Thymus (tissue), 11 donors: ENCODE results near the gene FRMD3. TPM values are rescaled to one million over a fixed set of nuclear protein-coding genes. Genes with fewer than 3 reads are reported as not detected.

Experiments used
- DNase-seq, 9 donors: peaks; one replicate each; pipeline ENCODE4 v3.0.0-alpha.2; 2013; ENCODE audit warnings: low spot score in 9 of 9, low read depth in 6 of 9, missing footprints in 1 of 9
- H3K27ac ChIP-seq, 2 donors: one replicate each; pipeline ENCODE4 v1.5.1; 2013; ENCODE audit warnings: control low read depth in 1 of 2, low read depth in 1 of 2, low read length in 1 of 2, mild to moderate bottlenecking in 1 of 2, moderate library complexity in 1 of 2
- H3K27me3 ChIP-seq, 2 donors: one replicate each; pipeline ENCODE4 v1.5.1; 2013; ENCODE audit warnings: low read length in 1 of 2; ENCODE audit not compliant: control insufficient read depth in 2 of 2, insufficient read depth in 1 of 2
- H3K36me3 ChIP-seq, 2 donors: one replicate each; pipeline ENCODE4 v1.5.1; 2013; ENCODE audit warnings: low read length in 1 of 2, mild to moderate bottlenecking in 1 of 2, moderate library complexity in 1 of 2; ENCODE audit not compliant: control insufficient read depth in 2 of 2, insufficient read depth in 2 of 2
- H3K4me1 ChIP-seq, 2 donors: one replicate each; pipeline ENCODE4 v1.5.1; 2013; ENCODE audit warnings: low read length in 2 of 2; ENCODE audit not compliant: control insufficient read depth in 2 of 2, insufficient read depth in 2 of 2
- H3K4me3 ChIP-seq, 2 donors: one replicate each; pipeline ENCODE4 v1.5.1; 2013; ENCODE audit warnings: low read length in 2 of 2, control low read depth in 1 of 2, mild to moderate bottlenecking in 1 of 2
- H3K9me3 ChIP-seq, 2 donors: one replicate each; pipeline ENCODE4 v1.5.1; 2013; ENCODE audit warnings: low read length in 1 of 2, mild to moderate bottlenecking in 1 of 2; ENCODE audit not compliant: control insufficient read depth in 2 of 2, insufficient read depth in 1 of 2
- WGBS: extraction: QIAGEN DNeasy Blood & Tissue Kit; methylation state at CpG from one replicate; pipeline ENCODE4 v1.1.7; 2013; 5-methylcytosine and 5-hydroxymethylcytosine counted together
- polyA plus RNA-seq: library from polyadenylated mRNA; stranded (reverse); fragments of 200-250 nt; gene quantifications from one replicate; pipeline ENCODE4 v1.2.3, GENCODE V29; 2013
- total RNA-seq: library from RNA; stranded (reverse); fragments of 120-200 nt; gene quantifications from one replicate; pipeline ENCODE4 v1.2.4, GENCODE V29; 2013
- donor health status: healthy.

Gene FRMD3
- total and polyA plus RNA-seq, 2 donors: 0.94 to 1.3 TPM

DNA sequence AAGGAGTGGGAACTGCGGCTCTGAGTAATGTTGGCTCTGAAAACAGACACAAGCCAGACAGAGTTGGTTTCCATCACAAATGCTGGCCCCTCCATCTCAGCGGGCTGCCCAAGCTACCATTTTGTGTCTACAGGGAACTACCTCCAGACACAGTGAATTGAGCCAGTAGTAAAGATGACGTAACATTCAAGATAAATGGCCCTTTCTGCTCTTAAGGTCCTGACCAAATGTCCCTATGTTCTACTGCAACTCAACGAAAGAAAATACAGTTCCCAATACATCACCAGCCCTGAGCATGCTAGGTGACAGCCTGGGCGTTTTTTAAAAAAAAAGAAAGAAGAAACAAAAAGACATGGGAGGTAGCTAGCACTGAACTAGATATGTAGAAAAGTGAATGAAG is 247.5 kb downstream of the FRMD3 start:
- no peak for DNase-seq
- H3K36me3 ChIP-seq: no peaks in the 10 kb centered on the region

DNA sequence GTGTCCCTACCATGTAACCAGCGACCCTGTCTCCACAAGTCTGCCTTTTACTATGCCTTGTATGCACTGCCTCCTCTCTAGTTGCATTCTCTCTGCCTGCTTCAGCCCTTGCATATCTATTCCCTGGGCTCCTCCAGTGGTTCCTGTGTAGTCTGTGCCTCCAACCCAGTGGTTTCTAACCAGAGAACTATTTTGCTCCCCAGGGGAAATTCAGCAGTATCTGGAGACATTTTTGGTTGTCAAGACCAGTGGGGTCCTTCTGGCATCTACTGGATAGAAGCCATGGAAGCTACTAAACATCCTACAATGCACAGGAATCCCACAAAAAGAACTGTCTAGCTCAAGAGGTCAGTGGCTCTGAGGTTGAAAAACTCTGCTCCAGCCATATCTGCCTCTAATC is 251.2 kb downstream of the FRMD3 start:
- WGBS: 81% methylated on average over 1 of the region's 1 CpG
- no peaks in the 10 kb centered on the region for H3K27me3 ChIP-seq

More for the DNA sequence above, 247.5 kb downstream of the FRMD3 start:
- Histone ChIP-seq H3K9me3 (no peaks in the 10 kb centered on the region), H3K27me3 (no peaks in the 10 kb centered on the region), H3K4me3 (no peak overlapping the region), H3K27ac (no peak overlapping the region), H3K4me1 (no peaks in the 10 kb centered on the region)
- 78% methylated on average over 5 of the region's 5 CpGs for WGBS

DNA sequence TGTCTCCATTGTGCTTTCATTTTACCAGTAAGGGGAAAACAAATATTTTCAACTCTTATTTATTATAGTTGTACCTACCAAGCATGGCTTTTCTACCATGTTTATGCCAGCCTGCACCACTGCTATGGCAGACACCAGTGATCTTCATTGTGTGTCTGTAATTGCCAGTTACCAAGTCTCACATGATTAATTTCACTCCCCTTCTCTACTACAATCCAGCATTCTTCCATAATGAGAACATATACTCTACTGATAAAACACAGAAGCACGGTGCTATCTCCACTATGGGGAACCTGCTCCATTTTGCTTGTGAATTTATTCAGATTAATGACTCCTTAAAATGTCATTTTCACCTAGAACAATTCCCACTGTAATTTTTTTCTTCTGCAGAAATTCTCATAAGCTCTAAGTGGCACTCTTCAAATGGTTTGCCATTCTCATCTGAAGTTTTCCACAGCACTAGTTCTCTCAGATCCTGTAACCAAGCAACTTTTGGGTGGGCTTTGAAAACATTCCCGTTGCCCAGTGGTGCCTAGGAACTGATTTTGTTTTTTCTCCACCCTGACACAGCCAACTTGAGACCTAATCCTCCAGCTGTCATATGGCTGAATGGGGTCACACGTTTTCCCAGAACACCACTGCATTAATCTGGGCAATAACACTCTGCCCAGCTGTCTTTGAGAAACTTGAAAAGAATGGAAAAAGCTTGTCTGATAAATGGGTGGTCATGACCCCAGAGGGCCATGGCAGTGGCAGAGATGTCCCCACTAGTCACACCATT is 252.6 kb downstream of the FRMD3 start:
- H3K27ac ChIP-seq: no peak overlapping the region
- no peaks in the 10 kb centered on the region for H3K9me3 ChIP-seq

More for the DNA sequence above, 251.2 kb downstream of the FRMD3 start:
- Histone ChIP-seq H3K4me1 (no peaks in the 10 kb centered on the region), H3K27ac (no peak overlapping the region), H3K4me3 (no peak overlapping the region), H3K9me3 (no peaks in the 10 kb centered on the region), H3K36me3 (no peaks in the 10 kb centered on the region)
- no peak for DNase-seq

DNA sequence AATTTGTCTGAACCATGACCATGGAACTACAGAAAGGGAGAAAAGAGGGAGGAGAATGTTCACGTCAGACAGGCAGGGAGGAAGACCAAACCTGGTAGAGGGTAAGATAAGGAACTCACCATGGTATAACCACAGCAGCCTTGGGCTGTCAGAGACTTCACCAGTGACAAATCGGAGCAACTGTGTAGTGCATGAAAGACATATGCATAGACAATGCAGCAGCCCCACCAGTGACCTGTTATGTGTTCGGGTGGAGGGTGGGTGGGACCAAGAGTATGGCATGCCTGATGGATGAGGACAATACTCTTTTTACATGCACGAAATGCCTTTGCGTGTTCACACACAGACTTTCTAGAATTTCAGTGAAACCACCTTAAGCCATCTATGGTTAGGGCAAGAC is 253.5 kb downstream of the FRMD3 start:
- no peak overlapping the region for H3K27ac ChIP-seq
- no peaks in the 10 kb centered on the region for H3K4me1 ChIP-seq
- no peak overlapping the region for H3K4me3 ChIP-seq
- no peaks in the 10 kb centered on the region for H3K36me3 ChIP-seq
- 76% methylated on average over 5 of the region's 5 CpGs for WGBS
- H3K27me3 ChIP-seq: no peaks in the 10 kb centered on the region
- no peaks in the 10 kb centered on the region for H3K9me3 ChIP-seq
- no peak for DNase-seq

More for the DNA sequence above, 252.6 kb downstream of the FRMD3 start:
- H3K36me3 ChIP-seq: no peaks in the 10 kb centered on the region
- no peaks in the 10 kb centered on the region for H3K27me3 ChIP-seq
- H3K4me1 ChIP-seq: no peaks in the 10 kb centered on the region
- no peak overlapping the region for H3K4me3 ChIP-seq
- WGBS: 84% methylated on average over 3 of the region's 3 CpGs
- DNase-seq: no peak

DNA sequence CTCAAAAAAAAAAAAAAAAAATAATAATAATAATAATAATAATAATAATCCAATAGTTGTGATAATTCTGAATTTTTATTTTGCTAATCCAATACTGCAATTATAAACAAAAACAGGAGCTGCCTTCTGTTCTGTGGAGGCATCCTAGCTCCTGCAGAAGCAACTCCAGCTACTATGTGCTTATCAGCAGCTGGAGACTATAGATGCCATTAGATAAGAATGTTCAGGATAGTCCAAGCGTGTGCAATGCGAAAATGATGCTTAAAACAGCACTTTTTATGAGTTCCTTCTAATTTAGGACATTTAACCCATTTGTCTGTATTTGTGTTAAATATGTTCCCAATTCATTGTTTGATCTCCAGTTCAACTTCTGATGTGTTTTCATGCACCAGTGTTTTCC is 254.7 kb downstream of the FRMD3 start:
- Histone ChIP-seq H3K27me3 (no peaks in the 10 kb centered on the region), H3K9me3 (no peaks in the 10 kb centered on the region), H3K27ac (no peak overlapping the region), H3K4me1 (no peaks in the 10 kb centered on the region), H3K4me3 (no peak overlapping the region), H3K36me3 (no peaks in the 10 kb centered on the region)
- WGBS: 95% methylated on average over 2 of the region's 2 CpGs
- no peak for DNase-seq

DNA sequence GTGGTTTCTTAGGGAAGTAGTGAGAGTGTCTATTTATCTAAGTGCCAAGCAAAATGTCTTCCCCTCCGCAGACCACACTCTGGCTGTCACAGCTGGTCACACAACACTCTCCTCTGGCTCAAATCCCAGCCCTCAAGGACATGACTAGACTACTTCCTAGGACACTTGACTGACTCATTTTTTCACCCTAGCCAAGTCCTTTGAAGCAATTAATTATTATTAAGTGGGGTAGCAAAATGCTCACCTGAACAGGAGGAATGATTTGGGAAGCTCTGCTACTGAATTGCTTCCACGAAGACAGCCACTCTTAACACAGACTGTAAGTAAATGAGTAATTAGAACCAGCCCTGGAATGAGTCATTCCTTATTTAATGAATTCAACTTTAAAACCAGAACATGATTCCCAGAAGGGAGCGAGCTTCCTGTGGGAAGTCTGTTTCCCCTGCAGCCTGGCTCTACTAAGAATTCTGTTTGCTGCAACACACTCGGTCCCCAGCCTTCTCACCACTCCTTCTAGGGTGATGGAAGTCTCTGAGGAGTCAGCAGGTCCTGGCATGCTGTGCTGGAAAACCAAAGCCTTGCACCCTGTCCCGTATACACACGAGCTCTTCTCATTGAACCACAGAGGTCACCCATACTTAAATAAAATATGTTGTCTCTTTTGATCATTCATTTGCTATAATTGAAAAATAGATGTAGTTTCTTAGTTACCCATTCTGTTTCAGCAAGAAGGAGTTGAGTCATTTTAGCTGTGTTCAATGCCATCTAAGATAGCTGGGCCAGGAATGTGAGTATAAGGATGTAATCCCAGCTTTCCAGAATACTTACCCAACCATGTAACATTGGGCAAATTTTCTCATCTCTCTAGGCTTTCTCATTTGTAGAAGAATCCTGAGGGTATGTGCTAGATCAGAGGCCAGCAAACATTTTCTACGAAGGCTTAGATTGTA is 256.6 kb downstream of the FRMD3 start:
- Histone ChIP-seq H3K9me3 (no peaks in the 10 kb centered on the region), H3K4me3 (no peak overlapping the region), H3K4me1 (no peaks in the 10 kb centered on the region), H3K27me3 (no peaks in the 10 kb centered on the region), H3K36me3 (no peaks in the 10 kb centered on the region), H3K27ac (no peak overlapping the region)
- no peak for DNase-seq
- WGBS: 50% methylated on average over 7 of the region's 7 CpGs

DNA sequence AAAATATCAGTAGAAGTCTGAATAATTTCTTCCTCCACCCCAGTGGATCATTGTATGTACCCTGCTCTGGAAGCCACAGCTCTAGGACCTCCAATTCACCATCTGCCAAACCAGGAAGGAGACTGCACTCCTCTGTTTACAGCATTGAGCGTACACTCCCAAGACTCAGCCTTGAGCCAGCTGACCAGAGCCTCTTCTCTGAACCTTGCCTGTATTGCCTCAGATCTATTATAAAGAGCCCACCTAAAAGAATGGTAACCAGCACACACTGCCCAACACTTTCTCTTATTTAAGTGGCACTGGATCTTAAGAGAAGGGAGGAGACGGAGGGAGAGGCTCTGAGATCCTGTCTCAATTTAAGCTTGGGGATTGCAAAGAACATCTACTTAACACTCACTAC is 257.4 kb downstream of the FRMD3 start:
- Histone ChIP-seq H3K4me3 (no peak overlapping the region), H3K36me3 (no peaks in the 10 kb centered on the region), H3K9me3 (no peaks in the 10 kb centered on the region), H3K27me3 (no peaks in the 10 kb centered on the region), H3K4me1 (no peaks in the 10 kb centered on the region), H3K27ac (no peak overlapping the region)
- DNase-seq: no peak
- 51% methylated on average over 2 of the region's 2 CpGs for WGBS

DNA sequence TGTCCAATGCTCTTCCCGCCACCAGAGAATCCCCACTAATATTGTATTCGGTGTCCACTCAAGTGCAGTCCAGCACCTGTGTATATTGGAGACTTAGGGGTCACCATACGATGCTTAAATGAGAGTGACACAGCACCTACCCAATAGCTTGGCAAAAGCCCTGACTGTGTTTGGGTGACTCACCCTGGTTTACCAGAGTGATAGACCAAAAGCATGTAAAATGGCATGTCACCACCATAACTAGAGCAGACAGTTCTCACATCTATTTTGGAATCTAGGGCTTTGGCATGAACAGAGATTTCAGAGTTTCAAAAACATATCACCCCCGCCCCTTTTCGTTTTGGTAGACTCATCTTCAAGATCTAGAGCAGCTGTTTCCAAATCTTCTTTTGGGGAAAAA is 257.9 kb downstream of the FRMD3 start:
- no peaks in the 10 kb centered on the region for H3K9me3 ChIP-seq
- no peak overlapping the region for H3K4me3 ChIP-seq
- H3K4me1 ChIP-seq: no peaks in the 10 kb centered on the region
- 95% methylated on average over 5 of the region's 5 CpGs for WGBS
- DNase-seq: no peak
- no peak overlapping the region for H3K27ac ChIP-seq
- no peaks in the 10 kb centered on the region for H3K36me3 ChIP-seq
- no peaks in the 10 kb centered on the region for H3K27me3 ChIP-seq

DNA sequence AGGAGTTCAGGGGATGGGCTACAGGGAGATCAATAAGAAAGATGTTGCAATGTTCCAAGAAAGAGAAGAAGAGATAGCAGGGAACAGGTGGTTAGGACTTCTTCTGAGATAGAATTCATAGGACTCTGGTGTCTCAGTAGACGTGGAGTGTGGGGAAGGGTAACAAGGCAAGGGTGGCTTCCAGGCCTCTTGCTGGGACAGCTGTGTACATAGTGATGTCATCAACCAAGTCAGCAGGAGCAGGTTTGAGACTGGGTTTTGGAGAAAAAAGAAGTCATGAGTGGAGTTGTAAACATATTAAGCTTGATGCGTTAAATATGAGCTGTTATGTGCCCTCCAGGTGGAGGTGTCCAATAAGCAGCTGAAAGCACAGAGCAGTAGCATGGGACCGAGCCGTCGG is 263.4 kb downstream of the FRMD3 start:
- WGBS: 97% methylated on average over 5 of the region's 5 CpGs
- no peaks in the 10 kb centered on the region for H3K4me1 ChIP-seq
- no peaks in the 10 kb centered on the region for H3K36me3 ChIP-seq
- no peaks in the 10 kb centered on the region for H3K9me3 ChIP-seq
- no peak for DNase-seq
- H3K4me3 ChIP-seq: no peak overlapping the region
- no peak overlapping the region for H3K27ac ChIP-seq
- no peaks in the 10 kb centered on the region for H3K27me3 ChIP-seq
